ENCODE results near the gene GSTT2.

The GSTT2 gene

DNA sequence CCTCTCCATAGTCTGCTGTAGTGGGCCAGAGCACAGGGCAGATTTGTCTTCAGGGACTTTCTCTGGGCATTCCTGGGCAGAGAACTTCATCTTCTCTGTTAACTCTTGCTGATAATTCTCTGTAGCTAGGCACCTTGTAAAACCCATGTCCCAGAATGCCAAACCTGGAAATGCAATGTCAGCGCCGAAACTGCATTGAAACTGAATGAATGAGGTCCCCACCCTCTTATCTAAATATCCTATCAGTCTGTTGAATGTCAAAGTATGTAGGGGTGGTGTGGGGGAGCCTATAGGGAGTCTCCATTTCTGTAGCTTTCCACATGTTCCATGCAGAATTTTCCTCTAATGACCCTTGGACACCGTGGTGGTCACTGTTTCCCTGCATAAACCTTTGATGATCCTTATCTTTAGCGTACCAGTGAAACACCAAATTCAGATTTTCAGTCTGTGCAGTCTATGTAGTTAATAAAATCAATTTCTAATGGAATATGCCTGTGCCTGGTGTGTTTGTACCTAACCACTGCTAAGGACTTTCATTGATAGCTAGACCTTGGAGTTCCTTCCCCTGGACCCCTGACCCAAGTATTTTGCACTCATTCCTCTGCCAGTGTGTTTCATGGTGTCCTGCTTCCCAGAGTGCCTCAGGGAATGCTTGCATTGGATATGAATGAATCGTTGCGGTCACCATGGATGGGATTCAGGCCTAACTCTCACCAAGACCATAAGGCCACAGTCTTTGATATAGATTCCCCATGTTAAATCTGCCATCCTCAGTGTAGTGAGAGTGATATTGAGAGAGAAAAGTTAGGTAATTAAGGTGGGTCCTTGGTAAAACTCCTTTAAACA is 28.7 kb downstream of the GSTT2 start:
- H3K27me3 ChIP-seq = peaks cover under 1% of the 10 kb centered on the region

DNA sequence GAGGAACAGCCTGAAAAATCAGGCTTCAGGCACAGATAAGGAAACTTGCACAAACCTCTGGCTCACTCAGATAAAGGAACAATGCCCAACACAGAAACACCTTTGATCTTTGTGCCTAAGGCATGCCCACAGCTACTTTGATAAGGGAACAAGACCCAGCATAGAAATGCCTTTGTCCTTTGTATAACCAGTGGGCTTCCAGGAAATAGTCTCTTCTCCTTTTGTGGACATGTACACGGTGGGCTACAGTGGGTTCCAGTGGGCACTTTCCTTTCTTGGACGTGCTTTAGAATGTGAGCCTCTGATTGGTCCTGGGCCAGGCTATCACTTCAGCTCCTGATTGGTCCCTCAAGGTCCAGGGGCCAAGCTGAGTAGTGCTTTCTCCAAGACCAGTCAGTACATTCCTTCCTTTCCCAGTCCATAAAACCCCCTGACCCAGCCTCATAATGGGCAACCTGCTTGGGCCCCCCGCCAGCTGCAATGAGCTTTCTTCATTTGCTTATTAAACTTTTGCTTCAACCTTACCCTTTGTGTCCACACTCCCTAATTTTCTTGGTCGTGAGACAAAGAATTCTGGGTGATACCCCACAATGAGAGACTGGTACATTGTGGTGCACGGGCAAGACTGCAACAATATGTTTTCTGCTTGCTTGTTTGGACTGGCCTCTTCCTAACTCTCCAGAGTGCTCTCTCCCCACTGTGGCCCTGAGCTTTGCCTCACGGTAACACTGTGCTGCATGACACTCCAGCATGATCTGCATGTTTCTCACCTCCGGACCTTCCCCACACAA is 29.5 kb downstream of the GSTT2 start:
- H3K27me3 ChIP-seq = no peaks in the 10 kb centered on the region
- TF ChIP-seq, protein P1, sequence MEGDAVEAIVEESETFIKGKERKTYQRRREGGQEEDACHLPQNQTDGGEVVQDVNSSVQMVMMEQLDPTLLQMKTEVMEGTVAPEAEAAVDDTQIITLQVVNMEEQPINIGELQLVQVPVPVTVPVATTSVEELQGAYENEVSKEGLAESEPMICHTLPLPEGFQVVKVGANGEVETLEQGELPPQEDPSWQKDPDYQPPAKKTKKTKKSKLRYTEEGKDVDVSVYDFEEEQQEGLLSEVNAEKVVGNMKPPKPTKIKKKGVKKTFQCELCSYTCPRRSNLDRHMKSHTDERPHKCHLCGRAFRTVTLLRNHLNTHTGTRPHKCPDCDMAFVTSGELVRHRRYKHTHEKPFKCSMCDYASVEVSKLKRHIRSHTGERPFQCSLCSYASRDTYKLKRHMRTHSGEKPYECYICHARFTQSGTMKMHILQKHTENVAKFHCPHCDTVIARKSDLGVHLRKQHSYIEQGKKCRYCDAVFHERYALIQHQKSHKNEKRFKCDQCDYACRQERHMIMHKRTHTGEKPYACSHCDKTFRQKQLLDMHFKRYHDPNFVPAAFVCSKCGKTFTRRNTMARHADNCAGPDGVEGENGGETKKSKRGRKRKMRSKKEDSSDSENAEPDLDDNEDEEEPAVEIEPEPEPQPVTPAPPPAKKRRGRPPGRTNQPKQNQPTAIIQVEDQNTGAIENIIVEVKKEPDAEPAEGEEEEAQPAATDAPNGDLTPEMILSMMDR (IDR thresholded peaks at IDR 0.05) = no peak

More for the DNA sequence above, 28.7 kb downstream of the GSTT2 start:
- H3K4me3 ChIP-seq (ENCODE audit: low read depth in 1 of 2, low read length in 1 of 2) = no peak overlapping the region
- H3K9me3 ChIP-seq = no peaks in the 10 kb centered on the region
- no peaks in the 10 kb centered on the region for H3K36me3 ChIP-seq
- TF ChIP-seq, protein P1 (IDR thresholded peaks at IDR 0.05) = no peak
- peaks cover 9 to 11% of the 10 kb centered on the region in 2 experiments for H3K4me1 ChIP-seq (ENCODE audit: control insufficient read depth in 1 of 2, insufficient read depth in 1 of 2, low read depth in 1 of 2, low read length in 1 of 2)
- H3K27ac ChIP-seq = no peak overlapping the region

GRCh38 chr22:24010018-24010391 is 30.1 kb downstream of the GSTT2 start:
- TF ChIP-seq, protein P1 (IDR thresholded peaks at IDR 0.05) = no peak

More for the DNA sequence above, 29.5 kb downstream of the GSTT2 start:
- Histone ChIP-seq H3K4me3 (ENCODE audit: low read depth in 1 of 2, low read length in 1 of 2) (no peak overlapping the region), H3K9me3 (no peaks in the 10 kb centered on the region), H3K36me3 (no peaks in the 10 kb centered on the region), H3K4me1 (ENCODE audit: control insufficient read depth in 1 of 2, insufficient read depth in 1 of 2, low read depth in 1 of 2, low read length in 1 of 2) (peaks cover 9 to 11% of the 10 kb centered on the region in 2 experiments), H3K27ac (no peak overlapping the region)

GRCh38 chr22:24011735-24012068 is 31.8 kb downstream of the GSTT2 start:
- peak overlapping the region; percentile 64 to 74 for H3K4me3 ChIP-seq (ENCODE audit: low read depth in 1 of 2, low read length in 1 of 2)
- H3K27me3 ChIP-seq = no peaks in the 10 kb centered on the region
- no peaks in the 10 kb centered on the region for H3K9me3 ChIP-seq
- TF ChIP-seq, protein P1 (IDR thresholded peaks at IDR 0.05) = no peak
- peaks cover 9 to 11% of the 10 kb centered on the region in 2 experiments for H3K4me1 ChIP-seq (ENCODE audit: control insufficient read depth in 1 of 2, insufficient read depth in 1 of 2, low read depth in 1 of 2, low read length in 1 of 2)
- no peaks in the 10 kb centered on the region for H3K36me3 ChIP-seq
- peak overlapping the region; percentile 44 for H3K27ac ChIP-seq

More at GRCh38 chr22:24010018-24010391, 30.1 kb downstream of the GSTT2 start:
- Histone ChIP-seq H3K36me3 (no peaks in the 10 kb centered on the region), H3K4me3 (ENCODE audit: low read depth in 1 of 2, low read length in 1 of 2) (no peak overlapping the region), H3K9me3 (no peaks in the 10 kb centered on the region), H3K27ac (no peak overlapping the region), H3K27me3 (no peaks in the 10 kb centered on the region), H3K4me1 (ENCODE audit: control insufficient read depth in 1 of 2, insufficient read depth in 1 of 2, low read depth in 1 of 2, low read length in 1 of 2) (peaks cover 9 to 11% of the 10 kb centered on the region in 2 experiments)

DNA sequence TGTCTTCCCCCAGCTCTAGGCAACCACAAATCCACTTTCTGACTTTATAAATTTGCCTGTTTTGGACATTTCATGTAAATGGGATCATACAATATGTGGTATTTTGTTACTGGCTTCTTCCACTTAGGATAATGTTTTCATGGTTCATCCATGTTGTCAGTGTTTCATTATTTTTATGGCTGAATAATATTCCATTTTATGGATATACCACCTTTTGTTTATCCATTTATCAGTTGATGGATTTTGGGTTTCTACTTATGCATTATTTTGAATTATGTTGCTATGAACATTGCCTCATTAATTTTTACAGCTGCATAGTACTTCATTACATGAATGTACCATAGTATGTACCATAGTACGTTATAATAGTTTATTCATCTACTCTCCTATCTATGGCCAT is 36.2 kb downstream of the GSTT2 start:
- Histone ChIP-seq H3K4me3 (ENCODE audit: low read depth in 1 of 2, low read length in 1 of 2) (no peak overlapping the region), H3K27me3 (no peaks in the 10 kb centered on the region), H3K9me3 (no peaks in the 10 kb centered on the region), H3K36me3 (no peaks in the 10 kb centered on the region), H3K4me1 (ENCODE audit: control insufficient read depth in 1 of 2, insufficient read depth in 1 of 2, low read depth in 1 of 2, low read length in 1 of 2) (peaks cover 6 to 9% of the 10 kb centered on the region in 2 experiments), H3K27ac (no peak overlapping the region)
- TF ChIP-seq, protein P1 (IDR thresholded peaks at IDR 0.05) = no peak

Measured in neutrophil (primary cell).